GM19468 (cell line): ENCODE results near the gene SLC10A1.

Experiments
- ATAC-seq: cut with Tn5 transposase; IDR thresholded peaks from one replicate; pipeline ENCODE4 v1.9.1; 2021; ENCODE audit warnings: mild to moderate bottlenecking, moderate library complexity, moderate number of reproducible peaks; ENCODE audit not compliant: unreplicated experiment; ENCODE audit errors: extremely low read depth

SLC10A1 gene

GRCh38 chr14:69727860-69728259 lies 69.2 kb downstream of the SLC10A1 start:
- ATAC-seq = no peak

- no peak for ATAC-seq
Measured at GRCh38 chr14:69726761-69727511, 70.1 kb downstream of the SLC10A1 start.
